NCI-H82 treated with DMSO at 0.1 percent for 48 hours (cell line): ENCODE data around the gene TMEM163.
"Not testable (repeated sequence)": the region's sequence is repeated elsewhere in the genome, so short reads cannot be mapped to it uniquely, and the experiment has no call there.

Experiments
- DNase-seq: peaks from one replicate; lab custom pipeline; 2025; ENCODE audit not compliant: unreplicated experiment; lab: John Stamatoyannopoulos, UW

Gene TMEM163

GRCh38 chr2:134623046-134623445 lies 95.8 kb downstream of the TMEM163 start:
- no peak for DNase-seq

GRCh38 chr2:134621939-134622705 lies 96.7 kb downstream of the TMEM163 start:
- no peak for DNase-seq

GRCh38 chr2:134619250-134619649 lies 99.5 kb downstream of the TMEM163 start:
- no peak for DNase-seq

DNA sequence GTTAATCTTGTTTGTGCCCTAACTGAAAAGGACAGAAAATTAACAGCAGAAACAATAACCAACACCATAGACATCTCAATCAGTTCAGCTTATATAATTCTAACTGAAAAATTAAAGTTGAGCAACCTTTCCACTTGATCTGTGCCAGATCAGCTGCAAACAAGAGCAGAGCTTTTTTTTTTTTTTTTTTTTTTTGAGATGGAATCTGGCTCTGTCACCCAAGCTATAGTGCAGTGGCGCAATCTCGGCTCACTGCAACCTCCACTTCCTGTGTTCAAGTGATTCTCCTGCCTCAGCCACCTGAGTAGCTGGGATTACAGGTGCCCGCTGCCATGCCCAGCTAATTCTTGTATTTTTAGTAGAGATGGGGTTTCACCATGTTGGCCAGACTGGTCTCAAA lies 103.3 kb downstream of the TMEM163 start:
- not testable (repeated sequence) for DNase-seq

GRCh38 chr2:134611316-134611715 lies 107.5 kb downstream of the TMEM163 start:
- DNase-seq = no peak

GRCh38 chr2:134610871-134611270 lies 107.9 kb downstream of the TMEM163 start:
- DNase-seq = no peak

GRCh38 chr2:134609924-134610513 lies 108.8 kb downstream of the TMEM163 start:
- no peak for DNase-seq

DNA sequence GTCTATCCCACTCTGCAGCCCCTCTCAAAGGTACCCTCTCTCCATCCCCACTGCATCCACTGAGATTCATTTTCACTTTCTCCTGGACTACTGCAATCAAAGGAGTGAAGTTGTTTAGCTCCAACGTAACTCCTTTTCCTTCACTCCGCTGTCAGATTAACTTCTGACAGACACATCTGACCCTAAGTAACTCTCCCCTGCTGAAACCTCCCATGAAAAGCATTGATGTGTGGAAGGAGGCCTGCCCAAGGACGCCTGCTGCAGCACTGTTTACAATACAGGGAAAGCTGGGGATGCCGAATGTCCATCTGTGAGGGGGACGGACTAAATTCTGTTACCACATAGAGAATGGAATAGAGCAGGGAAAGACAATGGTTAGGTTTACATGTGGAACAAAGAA lies 114.8 kb downstream of the TMEM163 start:
- DNase-seq = no peak

DNA sequence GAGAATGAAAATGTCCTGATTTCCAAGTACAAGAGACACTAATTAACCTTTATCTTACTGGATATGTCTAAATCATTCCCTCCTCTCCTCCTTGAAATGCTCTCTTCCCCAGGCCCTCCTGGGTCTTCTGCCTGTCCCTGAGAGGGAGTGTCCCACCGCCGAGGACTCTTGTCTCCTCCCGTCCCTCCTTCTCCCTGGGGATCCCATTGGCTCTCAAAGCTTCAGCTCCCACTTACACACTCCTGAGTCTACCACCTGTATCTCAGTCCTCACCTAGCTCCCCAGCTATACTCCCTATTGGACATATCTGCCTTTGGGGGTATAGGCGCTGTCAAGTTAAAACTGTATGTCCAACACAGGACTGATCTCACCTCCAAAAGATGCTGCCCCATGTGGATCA lies 116.1 kb downstream of the TMEM163 start:
- DNase-seq = no peak

GRCh38 chr2:134601264-134601663 lies 117.5 kb downstream of the TMEM163 start:
- no peak for DNase-seq

DNA sequence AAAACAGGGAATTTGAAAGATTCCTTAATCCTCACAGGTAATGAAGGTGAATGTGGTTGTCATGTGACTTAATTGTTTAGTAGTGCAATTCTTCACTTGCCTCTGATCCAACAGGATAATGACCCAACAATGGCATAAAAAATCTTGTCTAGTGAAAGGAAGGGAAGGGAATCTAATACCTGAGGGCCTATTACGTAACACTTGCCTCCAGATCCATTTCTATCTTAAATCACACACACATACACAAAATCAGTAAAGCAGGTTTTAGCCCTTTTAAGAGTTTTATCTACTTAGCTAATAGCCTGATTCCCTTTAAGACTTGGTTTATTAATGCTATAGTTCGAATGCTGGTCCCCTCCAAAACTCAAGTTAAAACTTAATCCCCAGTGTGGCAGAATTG lies 118.6 kb downstream of the TMEM163 start:
- DNase-seq = no peak

- no peak for DNase-seq
Observed at GRCh38 chr2:134599236-134599635, 119.6 kb downstream of the TMEM163 start.

GRCh38 chr2:134594399-134594798 lies 124.4 kb downstream of the TMEM163 start:
- no peak for DNase-seq

- DNase-seq = no peak
Observed at GRCh38 chr2:134593519-134593918, 125.3 kb downstream of the TMEM163 start.

GRCh38 chr2:134592377-134592776 lies 126.4 kb downstream of the TMEM163 start:
- no peak for DNase-seq

DNA sequence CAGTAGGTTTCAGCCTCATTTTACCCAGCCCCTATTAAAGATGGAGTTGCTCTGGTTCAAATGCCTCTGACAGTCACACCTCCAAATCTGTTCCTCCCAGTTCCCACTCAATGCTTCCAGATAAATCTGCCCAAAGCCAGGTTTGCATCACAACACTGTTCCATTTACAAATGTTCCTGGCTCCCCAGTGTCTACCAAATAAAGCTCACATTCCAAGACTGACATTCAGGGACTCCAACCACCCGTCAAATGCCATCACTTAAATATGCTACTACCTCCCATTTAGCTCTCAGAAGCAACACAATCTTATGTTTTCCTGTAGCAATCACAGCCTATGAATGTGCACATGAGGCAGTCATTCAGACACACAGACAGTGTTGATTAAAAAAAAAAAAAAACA lies 127.3 kb downstream of the TMEM163 start:
- DNase-seq = no peak

- DNase-seq = no peak
Observed at GRCh38 chr2:134590679-134591078, 128.1 kb downstream of the TMEM163 start.

GRCh38 chr2:134589171-134590083 lies 129.4 kb downstream of the TMEM163 start:
- DNase-seq = not testable (repeated sequence)

GRCh38 chr2:134588556-134588955 lies 130.2 kb downstream of the TMEM163 start:
- no peak for DNase-seq

- DNase-seq = no peak
Observed at GRCh38 chr2:134586326-134586965, 132.4 kb downstream of the TMEM163 start.

GRCh38 chr2:134583997-134584520 lies 134.7 kb downstream of the TMEM163 start:
- DNase-seq = no peak
